Kidney capillary endothelial cell (primary cell): ENCODE measurements around the gene PGS1.

ENCODE experiments used
- DNase-seq: peaks from one replicate; pipeline ENCODE4 v3.0.0-alpha.2; 2018; ENCODE audit warnings: low spot score

Gene PGS1

GRCh38 chr17:78428836-78429617 is 50.6 kb downstream of the PGS1 start:
- no peak for DNase-seq

GRCh38 chr17:78429618-78429995 is 51.2 kb downstream of the PGS1 start:
- DNase-seq: no peak

- no peak for DNase-seq
Measured at GRCh38 chr17:78430892-78431691, 52.6 kb downstream of the PGS1 start.

GRCh38 chr17:78431692-78431958 is 53.2 kb downstream of the PGS1 start:
- no peak for DNase-seq

- DNase-seq: no peak
Measured at GRCh38 chr17:78432226-78433012, 54.0 kb downstream of the PGS1 start.

- DNase-seq: no peak
Measured at GRCh38 chr17:78433013-78433727, 54.7 kb downstream of the PGS1 start.

GRCh38 chr17:78433780-78434335 is 55.4 kb downstream of the PGS1 start:
- DNase-seq: no peak

- DNase-seq: no peak
Measured at GRCh38 chr17:78434455-78435329, 56.2 kb downstream of the PGS1 start.

GRCh38 chr17:78435330-78436005 is 57.0 kb downstream of the PGS1 start:
- no peak for DNase-seq

GRCh38 chr17:78437508-78438169 is 59.2 kb downstream of the PGS1 start:
- no peak for DNase-seq

GRCh38 chr17:78438271-78438691 is 59.8 kb downstream of the PGS1 start:
- DNase-seq: no peak

- DNase-seq: peak; percentile 68
Measured at GRCh38 chr17:78438694-78439325, 60.4 kb downstream of the PGS1 start.

- no peak for DNase-seq
Measured at GRCh38 chr17:78441271-78441971, 63.0 kb downstream of the PGS1 start.

GRCh38 chr17:78442648-78443218 is 64.3 kb downstream of the PGS1 start:
- DNase-seq: no peak

GRCh38 chr17:78444392-78444791 is 65.9 kb downstream of the PGS1 start:
- no peak for DNase-seq

- DNase-seq: no peak
Measured at GRCh38 chr17:78446833-78447232, 68.4 kb downstream of the PGS1 start.

- DNase-seq: no peak
Measured at GRCh38 chr17:78448356-78448993, 70.0 kb downstream of the PGS1 start.
